GM18907 (cell line): ENCODE results near the gene RXRA.

Experiments
- ATAC-seq: cut with Tn5 transposase; IDR thresholded peaks from one replicate; pipeline ENCODE4 v1.9.1; 2021; ENCODE audit warnings: mild to moderate bottlenecking, moderate library complexity; ENCODE audit not compliant: unreplicated experiment

The RXRA gene

DNA sequence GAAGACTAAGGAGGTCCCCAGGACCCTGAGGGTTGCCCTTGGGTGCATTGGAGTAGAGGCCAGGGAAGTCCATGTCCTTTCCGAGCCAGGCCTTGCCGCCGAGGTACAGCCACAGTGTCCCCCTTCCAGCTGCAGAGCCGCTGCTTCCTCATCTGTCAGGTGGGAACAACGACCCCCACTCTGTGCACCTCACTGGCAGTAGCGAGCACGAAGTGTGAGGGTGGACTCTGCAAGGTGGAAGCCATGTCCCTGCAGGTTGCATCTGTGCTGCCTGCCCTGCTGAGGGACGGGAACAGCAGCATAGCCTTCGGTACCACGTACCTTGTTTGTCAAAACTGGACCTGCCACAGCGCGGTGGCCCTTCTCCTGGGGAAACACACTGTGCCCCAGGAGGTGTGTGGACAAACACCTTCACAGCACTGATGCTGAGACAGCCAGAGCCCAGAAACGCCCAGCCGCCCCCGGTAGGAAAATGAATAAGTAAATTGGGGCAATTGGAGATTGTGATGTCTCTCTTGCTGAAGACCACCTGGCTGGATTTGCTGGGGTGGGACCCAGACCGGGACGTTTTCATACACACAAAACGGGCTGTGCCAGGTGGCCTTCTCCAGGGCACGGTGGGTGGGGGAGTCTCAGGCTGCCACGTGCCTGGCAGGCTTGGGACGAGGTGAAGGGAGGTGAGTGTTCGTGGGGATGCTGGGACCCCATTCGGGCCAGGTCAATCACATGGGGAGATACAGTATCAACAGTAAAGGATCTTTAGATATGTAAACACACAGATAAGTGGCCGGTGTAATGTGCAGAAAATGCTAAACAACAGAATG is 157.3 kb downstream of the RXRA start:
- ATAC-seq = no peak

DNA sequence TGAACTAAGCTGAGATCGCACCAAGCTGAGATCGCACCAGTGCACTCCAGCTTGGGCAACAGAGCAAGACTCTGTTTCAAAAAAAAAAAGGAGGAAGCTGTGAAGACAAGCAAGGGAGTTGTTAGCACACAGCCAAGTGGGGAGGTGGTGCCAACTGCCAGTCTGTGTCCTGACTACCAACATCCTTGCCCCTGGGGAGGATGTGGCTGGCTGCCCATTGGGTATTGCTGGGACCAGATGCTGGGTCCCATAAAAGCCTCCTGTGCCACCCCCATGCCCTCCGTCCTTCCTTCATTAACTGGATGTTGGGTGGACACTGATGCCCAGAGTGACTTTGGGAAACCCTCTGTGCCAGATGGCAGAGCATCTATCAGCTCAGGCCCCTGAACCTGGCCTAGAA is 158.2 kb downstream of the RXRA start:
- no peak for ATAC-seq

DNA sequence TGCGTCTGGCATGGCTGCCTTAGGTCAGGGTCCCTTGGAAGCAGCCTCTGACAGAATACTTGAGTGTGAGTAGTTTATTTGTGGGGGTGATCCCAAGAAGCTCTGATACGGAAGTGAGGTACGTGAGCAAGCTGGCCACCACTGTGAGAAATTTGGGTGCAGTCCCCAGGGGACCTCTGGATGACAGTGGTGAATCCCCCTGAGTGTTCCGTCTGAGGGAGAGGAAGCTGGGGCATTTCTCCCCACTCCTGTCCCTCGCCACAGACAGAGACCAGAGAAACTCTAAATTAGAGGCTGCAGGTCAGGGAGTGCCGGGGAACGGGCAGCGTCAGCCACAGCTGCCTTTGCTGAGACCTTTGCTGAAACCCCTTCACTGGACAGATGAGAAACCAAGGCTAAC is 159.4 kb downstream of the RXRA start:
- ATAC-seq = no peak

DNA sequence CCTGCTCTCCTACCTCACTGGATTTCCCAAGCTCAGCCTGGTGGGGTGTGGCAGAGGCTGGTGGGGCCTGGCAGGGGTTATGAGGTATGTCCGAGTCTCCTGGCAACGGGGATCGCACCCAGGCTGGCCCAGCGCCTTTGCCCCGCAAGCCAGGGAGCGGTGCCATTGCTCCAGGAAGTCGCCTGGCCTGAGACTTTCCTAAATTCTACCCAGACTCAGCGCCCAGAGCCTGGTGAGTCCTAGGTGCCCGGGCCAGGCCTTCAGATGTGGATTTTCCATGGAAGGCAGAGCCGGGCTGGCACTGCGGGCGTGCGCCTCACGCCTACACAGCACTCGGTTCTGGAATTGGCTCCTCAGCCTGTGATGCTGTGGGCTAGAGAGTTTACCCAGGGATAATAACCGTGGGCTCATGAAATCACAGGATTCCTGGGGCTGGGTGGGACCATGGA is 159.9 kb downstream of the RXRA start:
- ATAC-seq = no peak

DNA sequence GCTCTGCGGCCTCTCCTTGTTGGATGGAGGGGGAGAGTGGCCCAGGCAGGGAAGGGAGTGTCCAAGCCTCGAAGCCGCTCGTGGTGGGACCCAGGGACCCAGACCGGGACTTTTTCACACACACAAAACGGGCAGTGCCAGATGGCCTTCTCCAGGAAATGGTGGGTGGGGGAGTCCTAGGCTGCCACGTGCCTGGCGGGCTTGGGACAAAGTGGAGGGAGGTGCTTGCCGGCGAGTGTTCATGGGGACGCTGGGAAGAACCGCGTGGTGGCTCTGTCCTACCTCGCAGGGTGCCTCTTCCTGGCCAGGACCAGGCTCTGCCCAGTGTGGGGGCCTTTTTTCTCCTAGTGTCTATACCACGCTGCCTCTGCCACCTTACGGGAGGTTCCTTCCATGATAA is 160.3 kb downstream of the RXRA start:
- no peak for ATAC-seq
